ENCODE results near the gene SSTR1.
"Not testable (repeated sequence)": the region's sequence is repeated elsewhere in the genome, so short reads cannot be mapped to it uniquely, and the experiment has no call there.

The SSTR1 gene

GRCh38 chr14:38189930-38190726 is 17.6 kb upstream of the SSTR1 start:
- peak overlapping the region; percentile 76 for H3K9ac ChIP-seq (ENCODE audit: low read depth, low read length)
- no peaks in the 10 kb centered on the region for H3K27me3 ChIP-seq (ENCODE audit: insufficient read depth, low read length)
- peak overlapping the region; percentile 97 for H3K27ac ChIP-seq (ENCODE audit: low read length)
- peaks cover 27% of the 10 kb centered on the region for H3K4me1 ChIP-seq (ENCODE audit: insufficient read depth, low read length)
- H3K9me3 ChIP-seq (ENCODE audit: insufficient read depth, low read depth, low read length) = no peaks in the 10 kb centered on the region
- H3K4me3 ChIP-seq (ENCODE audit: low read length) = peak overlapping the region; percentile 83
- peaks cover 21% of the 10 kb centered on the region for H3K36me3 ChIP-seq (ENCODE audit: insufficient read depth, low read depth, low read length)

GRCh38 chr14:38190846-38191245 is 16.9 kb upstream of the SSTR1 start:
- H3K4me1 ChIP-seq (ENCODE audit: insufficient read depth, low read length) = peaks cover 27% of the 10 kb centered on the region
- not testable (repeated sequence) for H3K27ac ChIP-seq (ENCODE audit: low read length); H3K9me3 ChIP-seq (ENCODE audit: insufficient read depth, low read depth, low read length); H3K27me3 ChIP-seq (ENCODE audit: insufficient read depth, low read length)
- peak overlapping the region; percentile 83 for H3K4me3 ChIP-seq (ENCODE audit: low read length)
- peaks cover 25% of the 10 kb centered on the region for H3K36me3 ChIP-seq (ENCODE audit: insufficient read depth, low read depth, low read length)
- peak overlapping the region; percentile 95 for H3K9ac ChIP-seq (ENCODE audit: low read depth, low read length)

GRCh38 chr14:38191491-38191890 is 16.2 kb upstream of the SSTR1 start:
- peak overlapping the region; percentile 83 for H3K4me3 ChIP-seq (ENCODE audit: low read length)
- not testable (repeated sequence) for H3K27ac ChIP-seq (ENCODE audit: low read length); H3K9me3 ChIP-seq (ENCODE audit: insufficient read depth, low read depth, low read length); H3K27me3 ChIP-seq (ENCODE audit: insufficient read depth, low read length)
- H3K9ac ChIP-seq (ENCODE audit: low read depth, low read length) = peak overlapping the region; percentile 95
- peaks cover 26% of the 10 kb centered on the region for H3K4me1 ChIP-seq (ENCODE audit: insufficient read depth, low read length)
- peaks cover 31% of the 10 kb centered on the region for H3K36me3 ChIP-seq (ENCODE audit: insufficient read depth, low read depth, low read length)

GRCh38 chr14:38197001-38197783 is 10.5 kb upstream of the SSTR1 start:
- Histone ChIP-seq H3K4me1 (ENCODE audit: insufficient read depth, low read length) (peaks cover 10% of the 10 kb centered on the region; the same call in 1 of the 2 replicates), H3K9me3 (ENCODE audit: insufficient read depth, low read depth, low read length) (no peaks in the 10 kb centered on the region), H3K4me3 (ENCODE audit: low read length) (peak overlapping the region; percentile 45; the same call in 1 of the 2 replicates), H3K36me3 (ENCODE audit: insufficient read depth, low read depth, low read length) (peaks cover 79% of the 10 kb centered on the region), H3K27ac (ENCODE audit: low read length) (no peak overlapping the region), H3K9ac (ENCODE audit: low read depth, low read length) (0 out of 2 replicates have a peak overlapping the region, but pooled peaks have one; percentile 2), H3K27me3 (ENCODE audit: insufficient read depth, low read length) (no peaks in the 10 kb centered on the region)

GRCh38 chr14:38197784-38198335 is 9.8 kb upstream of the SSTR1 start:
- peaks cover 75% of the 10 kb centered on the region for H3K36me3 ChIP-seq (ENCODE audit: insufficient read depth, low read depth, low read length)
- H3K9me3 ChIP-seq (ENCODE audit: insufficient read depth, low read depth, low read length) = no peaks in the 10 kb centered on the region
- H3K4me1 ChIP-seq (ENCODE audit: insufficient read depth, low read length) = peaks cover 10% of the 10 kb centered on the region; the same call in 1 of the 2 replicates
- no peak overlapping the region for H3K27ac ChIP-seq (ENCODE audit: low read length)
- H3K9ac ChIP-seq (ENCODE audit: low read depth, low read length) = 0 out of 2 replicates have a peak overlapping the region, but pooled peaks have one; percentile 2
- H3K27me3 ChIP-seq (ENCODE audit: insufficient read depth, low read length) = no peaks in the 10 kb centered on the region
- peak overlapping the region; percentile 45; the same call in 1 of the 2 replicates for H3K4me3 ChIP-seq (ENCODE audit: low read length)

GRCh38 chr14:38198425-38198824 is 9.3 kb upstream of the SSTR1 start:
- Histone ChIP-seq H3K9ac (ENCODE audit: low read depth, low read length) (no peak overlapping the region), H3K4me3 (ENCODE audit: low read length) (0 out of 2 replicates have a peak overlapping the region, but pooled peaks have one; percentile 1), H3K4me1 (ENCODE audit: insufficient read depth, low read length) (peaks cover 10% of the 10 kb centered on the region; the same call in 1 of the 2 replicates), H3K27ac (ENCODE audit: low read length) (no peak overlapping the region), H3K27me3 (ENCODE audit: insufficient read depth, low read length) (no peaks in the 10 kb centered on the region), H3K36me3 (ENCODE audit: insufficient read depth, low read depth, low read length) (peaks cover 70% of the 10 kb centered on the region), H3K9me3 (ENCODE audit: insufficient read depth, low read depth, low read length) (no peaks in the 10 kb centered on the region)

GRCh38 chr14:38199076-38199475 is 8.6 kb upstream of the SSTR1 start:
- Histone ChIP-seq H3K4me3 (ENCODE audit: low read length) (peak overlapping the region; percentile 9; the same call in 1 of the 2 replicates), H3K36me3 (ENCODE audit: insufficient read depth, low read depth, low read length) (peaks cover 66% of the 10 kb centered on the region), H3K9me3 (ENCODE audit: insufficient read depth, low read depth, low read length) (no peaks in the 10 kb centered on the region), H3K4me1 (ENCODE audit: insufficient read depth, low read length) (peaks cover 10% of the 10 kb centered on the region; the same call in 1 of the 2 replicates), H3K9ac (ENCODE audit: low read depth, low read length) (no peak overlapping the region), H3K27ac (ENCODE audit: low read length) (no peak overlapping the region), H3K27me3 (ENCODE audit: insufficient read depth, low read length) (no peaks in the 10 kb centered on the region; the same call in 1 of the 2 replicates)

- Histone ChIP-seq H3K9ac (ENCODE audit: low read depth, low read length) (no peak overlapping the region), H3K27ac (ENCODE audit: low read length) (no peak overlapping the region), H3K36me3 (ENCODE audit: insufficient read depth, low read depth, low read length) (peaks cover 61% of the 10 kb centered on the region)
These were observed 8.0 kb upstream of the SSTR1 start for GRCh38 chr14:38199739-38200138.

GRCh38 chr14:38201137-38201828 is 6.4 kb upstream of the SSTR1 start:
- Histone ChIP-seq H3K4me1 (ENCODE audit: insufficient read depth, low read length) (peaks cover 10% of the 10 kb centered on the region; the same call in 1 of the 2 replicates), H3K9me3 (ENCODE audit: insufficient read depth, low read depth, low read length) (0 out of 2 replicates have a peak, but pooled peaks cover 5% of the 10 kb centered on the region), H3K27ac (ENCODE audit: low read length) (no peak overlapping the region), H3K27me3 (ENCODE audit: insufficient read depth, low read length) (peaks cover 13% of the 10 kb centered on the region), H3K9ac (ENCODE audit: low read depth, low read length) (no peak overlapping the region), H3K4me3 (ENCODE audit: low read length) (no peak overlapping the region), H3K36me3 (ENCODE audit: insufficient read depth, low read depth, low read length) (peaks cover 52% of the 10 kb centered on the region)

More at GRCh38 chr14:38199739-38200138, 8.0 kb upstream of the SSTR1 start:
- H3K4me1 ChIP-seq (ENCODE audit: insufficient read depth, low read length) = peaks cover 10% of the 10 kb centered on the region; the same call in 1 of the 2 replicates
- H3K4me3 ChIP-seq (ENCODE audit: low read length) = peak overlapping the region; percentile 9; the same call in 1 of the 2 replicates
- H3K9me3 ChIP-seq (ENCODE audit: insufficient read depth, low read depth, low read length) = no peaks in the 10 kb centered on the region
- H3K27me3 ChIP-seq (ENCODE audit: insufficient read depth, low read length) = peaks cover under 1% of the 10 kb centered on the region; the same call in 1 of the 2 replicates

- Histone ChIP-seq H3K36me3 (ENCODE audit: insufficient read depth, low read depth, low read length) (peaks cover 38% of the 10 kb centered on the region), H3K27me3 (ENCODE audit: insufficient read depth, low read length) (peaks cover 26% of the 10 kb centered on the region), H3K9ac (ENCODE audit: low read depth, low read length) (no peak overlapping the region), H3K27ac (ENCODE audit: low read length) (no peak overlapping the region), H3K4me3 (ENCODE audit: low read length) (no peak overlapping the region), H3K9me3 (ENCODE audit: insufficient read depth, low read depth, low read length) (0 out of 2 replicates have a peak, but pooled peaks cover 5% of the 10 kb centered on the region), H3K4me1 (ENCODE audit: insufficient read depth, low read length) (peaks cover 3% of the 10 kb centered on the region; the same call in 1 of the 2 replicates)
These were observed 5.1 kb upstream of the SSTR1 start for GRCh38 chr14:38202444-38203191.
